Peyer's patch (tissue), 4 donors: Measurements from ENCODE around the gene RHOG. TPM values are rescaled to one million over a fixed set of nuclear protein-coding genes. Genes with fewer than 3 reads are reported as not detected.

Experiments used
- DNase-seq, 3 donors: peaks; one replicate each; pipeline ENCODE4 v3.0.0-alpha.2; 2017 to 2019
- H3K27ac ChIP-seq, 4 donors: fragments of 200-600 bp; sonication (generic); one replicate each; pipeline ENCODE4 v1.5.1; 2016 to 2019
- H3K27me3 ChIP-seq, 2 donors: fragments of 200-600 bp; sonication (generic); one replicate each; pipeline ENCODE4 v1.5.1; 2019
- H3K36me3 ChIP-seq, 3 donors: fragments of 200-600 bp; sonication (generic); one replicate each; pipeline ENCODE4 v1.5.1; 2016 to 2019
- H3K4me1 ChIP-seq, 4 donors: fragments of 200-600 bp; sonication (generic); one replicate each; pipeline ENCODE4 v1.5.1; 2016 to 2019
- H3K4me3 ChIP-seq, 4 donors: fragments of 200-600 bp; sonication (generic); 1 replicate in 3 of 4; 2 replicates in 1 of 4; pipeline ENCODE4 v1.5.1; 2016 to 2019; ENCODE audit warnings: mild to moderate bottlenecking in 1 of 4
- H3K9me3 ChIP-seq, 4 donors: fragments of 200-600 bp; sonication (generic); one replicate each; pipeline ENCODE4 v1.5.1; 2016 to 2019; ENCODE audit warnings: mild to moderate bottlenecking in 1 of 4
- POLR2A ChIP-seq, 2 donors: fragments of 450-650 bp; IDR thresholded peaks; one replicate each; pipeline ENCODE4 v1.5.1; 2017; ENCODE audit warnings: antibody characterized with exemption in 2 of 2, mild to moderate bottlenecking in 2 of 2, moderate library complexity in 2 of 2
- total RNA-seq, 4 donors: library from RNA; depleted of rRNA; stranded (reverse); fragments of >200 nt; gene quantifications; one replicate each; pipeline ENCODE4 v1.1.0, GENCODE V29; 2016
- TF ChIP-seq, protein P1 (sequence below), 6 experiments: fragments of 450-650 bp in 4 of 6; fragments of 200-600 bp in 2 of 6; sonication (generic) in 1 of 6; IDR thresholded peaks; one replicate each; pipeline ENCODE4 v1.5.1; 2017 to 2019; ENCODE audit warnings: antibody characterized with exemption in 6 of 6, mild to moderate bottlenecking in 3 of 6, moderate library complexity in 1 of 6

RHOG gene
- total RNA-seq, 4 donors from 2014 or later = 33.8 to 83.0 (median 67.0) TPM

DNA sequence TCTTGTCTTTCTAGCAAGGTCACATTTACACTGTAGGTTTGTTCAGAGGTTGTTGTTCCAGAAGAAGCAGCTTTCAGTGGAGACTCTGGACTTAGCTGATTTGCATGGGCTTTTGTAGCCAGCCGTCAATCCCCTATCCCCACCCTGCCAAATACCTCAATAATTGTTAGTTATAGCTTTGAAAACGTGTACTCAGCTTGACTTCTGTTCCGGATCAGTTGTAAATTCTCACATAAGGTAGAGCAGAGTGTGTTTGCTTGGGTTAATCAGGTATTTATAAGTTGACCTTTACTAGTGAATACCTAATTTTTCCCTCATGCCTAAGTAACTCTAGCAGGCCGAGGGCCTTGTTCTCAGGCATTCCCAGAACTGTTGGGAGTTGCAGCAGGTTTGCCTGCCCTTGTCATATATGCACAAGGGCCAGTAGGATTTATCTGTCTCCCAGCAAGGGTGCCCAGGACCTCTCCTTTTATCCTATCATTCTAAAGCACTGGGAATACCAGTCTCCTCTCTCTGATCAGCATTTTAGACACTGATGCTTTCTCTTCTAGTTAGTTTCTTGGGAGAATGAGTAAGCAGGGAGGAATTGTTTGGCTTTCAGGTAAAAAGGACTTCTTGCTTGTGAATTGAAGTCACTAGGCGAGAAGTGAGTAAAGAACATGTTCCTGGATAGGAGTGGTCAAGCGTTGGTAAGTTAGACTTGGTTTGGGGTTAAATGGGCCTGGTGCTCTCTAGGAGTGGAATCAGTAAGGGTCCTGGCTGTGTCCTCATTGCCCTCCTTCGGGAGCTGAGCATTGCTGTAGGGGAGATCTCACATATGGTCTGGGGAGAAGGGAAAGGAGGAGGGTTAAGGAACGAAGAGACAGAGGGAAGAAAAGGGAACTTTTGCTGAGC lies 36.9 kb upstream of the RHOG start:
- TF ChIP-seq POLR2A (IDR thresholded peaks at IDR 0.05) = no peak
- TF ChIP-seq, protein P1, sequence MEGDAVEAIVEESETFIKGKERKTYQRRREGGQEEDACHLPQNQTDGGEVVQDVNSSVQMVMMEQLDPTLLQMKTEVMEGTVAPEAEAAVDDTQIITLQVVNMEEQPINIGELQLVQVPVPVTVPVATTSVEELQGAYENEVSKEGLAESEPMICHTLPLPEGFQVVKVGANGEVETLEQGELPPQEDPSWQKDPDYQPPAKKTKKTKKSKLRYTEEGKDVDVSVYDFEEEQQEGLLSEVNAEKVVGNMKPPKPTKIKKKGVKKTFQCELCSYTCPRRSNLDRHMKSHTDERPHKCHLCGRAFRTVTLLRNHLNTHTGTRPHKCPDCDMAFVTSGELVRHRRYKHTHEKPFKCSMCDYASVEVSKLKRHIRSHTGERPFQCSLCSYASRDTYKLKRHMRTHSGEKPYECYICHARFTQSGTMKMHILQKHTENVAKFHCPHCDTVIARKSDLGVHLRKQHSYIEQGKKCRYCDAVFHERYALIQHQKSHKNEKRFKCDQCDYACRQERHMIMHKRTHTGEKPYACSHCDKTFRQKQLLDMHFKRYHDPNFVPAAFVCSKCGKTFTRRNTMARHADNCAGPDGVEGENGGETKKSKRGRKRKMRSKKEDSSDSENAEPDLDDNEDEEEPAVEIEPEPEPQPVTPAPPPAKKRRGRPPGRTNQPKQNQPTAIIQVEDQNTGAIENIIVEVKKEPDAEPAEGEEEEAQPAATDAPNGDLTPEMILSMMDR (IDR thresholded peaks at IDR 0.05) = no peak
- no peaks in the 10 kb centered on the region for H3K27me3 ChIP-seq
- H3K4me1 ChIP-seq = peaks cover 0 to 34% (median 20%) of the 10 kb centered on the region in 4 donors
- no peaks in the 10 kb centered on the region for H3K36me3 ChIP-seq
- H3K4me3 ChIP-seq = no peak overlapping the region
- no peak for DNase-seq
- no peaks in the 10 kb centered on the region for H3K9me3 ChIP-seq
- no peak overlapping the region for H3K27ac ChIP-seq

DNA sequence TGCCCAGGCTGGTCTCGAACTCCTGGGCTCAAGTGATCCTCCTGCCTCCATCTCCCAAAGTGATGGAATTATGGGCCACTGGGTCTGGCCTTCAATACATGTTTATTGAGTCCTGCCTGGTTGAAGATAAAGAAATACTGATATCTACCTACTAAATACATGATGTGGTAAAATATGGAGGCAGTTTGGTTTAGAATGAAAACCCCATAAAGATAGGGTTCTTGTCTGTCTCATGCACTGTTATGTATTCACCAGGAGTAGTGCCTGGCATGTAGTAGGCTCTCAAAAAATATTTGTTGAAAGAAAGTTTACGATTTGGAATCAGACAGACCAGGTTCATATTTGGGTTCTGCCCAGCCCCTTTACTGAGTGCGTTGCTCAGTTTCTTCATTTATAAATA lies 35.9 kb upstream of the RHOG start:
- Histone ChIP-seq H3K4me3 (no peak overlapping the region), H3K36me3 (no peaks in the 10 kb centered on the region), H3K27me3 (no peaks in the 10 kb centered on the region), H3K9me3 (no peaks in the 10 kb centered on the region), H3K27ac (peak overlapping the region in 1 of 4 donors; percentile 25), H3K4me1 (peaks cover 0 to 34% (median 20%) of the 10 kb centered on the region in 4 donors)
- no peak for DNase-seq
- no peak for TF ChIP-seq POLR2A (IDR thresholded peaks at IDR 0.05)

DNA sequence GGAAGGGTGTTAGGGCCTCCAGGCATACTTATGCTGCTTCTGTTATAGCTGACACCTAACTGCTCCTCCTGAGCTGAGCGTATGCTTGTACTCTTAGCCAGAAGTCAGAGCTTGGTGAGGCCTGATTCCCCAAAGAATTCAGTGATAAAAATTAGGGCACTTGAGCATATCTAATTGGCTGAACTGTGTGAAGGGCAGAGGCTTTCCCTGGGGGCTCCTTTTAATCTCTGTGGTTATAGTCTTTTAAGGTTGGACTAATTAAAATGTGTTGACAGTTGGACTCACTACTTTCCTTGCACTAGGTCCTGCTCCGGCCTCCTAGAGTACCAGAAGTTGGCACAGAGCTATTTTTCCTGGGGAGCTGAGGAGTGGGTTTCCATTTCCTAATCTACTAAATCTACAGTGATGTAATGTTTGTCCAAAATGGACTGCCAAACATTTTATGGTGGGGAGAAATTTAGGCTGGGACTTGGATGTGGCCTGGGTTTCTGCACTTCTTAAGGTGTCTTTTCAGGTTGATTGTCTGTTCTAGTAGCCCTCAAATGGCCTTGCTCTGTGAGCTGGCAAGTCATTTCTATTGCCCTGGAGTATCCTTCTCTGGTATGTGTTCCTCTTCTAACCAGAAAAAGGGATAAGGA lies 33.1 kb upstream of the RHOG start:
- H3K27me3 ChIP-seq = no peaks in the 10 kb centered on the region
- no peak overlapping the region for H3K27ac ChIP-seq
- peaks cover 0 to 11% (median 6%) of the 10 kb centered on the region in 4 donors for H3K4me1 ChIP-seq
- no peak for DNase-seq
- no peaks in the 10 kb centered on the region for H3K9me3 ChIP-seq
- no peaks in the 10 kb centered on the region for H3K36me3 ChIP-seq
- H3K4me3 ChIP-seq = no peak overlapping the region
- TF ChIP-seq POLR2A (IDR thresholded peaks at IDR 0.05) = no peak
- TF ChIP-seq, protein P1 (IDR thresholded peaks at IDR 0.05) = no peak

DNA sequence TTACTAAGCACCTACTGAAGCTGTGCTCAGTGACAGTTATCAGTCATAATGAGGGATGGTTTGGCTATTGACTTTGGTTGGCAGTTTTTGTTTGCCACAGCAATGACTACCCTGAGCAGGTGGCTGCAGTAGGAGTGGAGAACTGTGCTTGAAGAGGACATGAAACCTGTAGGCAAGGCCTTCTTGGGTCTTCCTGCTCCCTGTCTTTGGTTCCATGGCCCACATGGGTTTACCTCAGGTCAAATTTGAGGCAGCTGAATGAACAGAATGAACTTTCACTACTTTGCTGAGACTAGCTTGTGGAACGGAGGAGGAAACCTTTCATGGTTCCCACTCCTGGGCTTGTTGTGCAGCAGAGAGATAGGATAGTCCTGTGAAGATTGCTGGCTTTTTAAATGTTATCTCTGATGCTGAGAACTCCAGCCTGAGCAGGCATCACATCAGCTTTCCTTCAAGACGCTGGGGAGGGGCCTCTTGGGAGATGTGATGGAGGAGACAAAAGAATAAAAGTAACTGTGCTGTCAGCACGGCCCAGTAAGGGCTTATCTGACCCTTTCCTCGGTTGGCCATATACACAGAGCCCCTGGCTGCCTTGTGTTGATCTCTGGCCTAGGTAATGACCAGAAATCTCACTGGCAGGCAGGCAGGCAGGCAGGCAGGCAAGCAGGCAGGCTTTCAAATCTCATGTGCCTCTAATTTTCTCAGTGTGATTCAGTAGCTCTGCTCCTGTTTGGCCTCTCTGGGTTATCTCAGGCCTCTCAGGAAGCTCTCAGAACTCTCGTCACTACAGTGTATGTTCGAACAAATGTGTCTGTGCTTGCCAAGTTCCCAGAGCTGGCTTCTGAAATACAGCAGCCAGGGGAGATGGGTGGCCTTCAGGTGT lies 26.7 kb upstream of the RHOG start:
- peak in 1 of 3 donors; percentile 60 for DNase-seq
- H3K27ac ChIP-seq = peak overlapping the region in 3 of 4 donors; percentile 57 to 63 (median 61)
- TF ChIP-seq POLR2A (IDR thresholded peaks at IDR 0.05) = no peak
- TF ChIP-seq, protein P1 (IDR thresholded peaks at IDR 0.05) = no peak
- H3K4me3 ChIP-seq = no peak overlapping the region
- H3K4me1 ChIP-seq = peaks cover 0 to 42% (median 26%) of the 10 kb centered on the region in 4 donors
- no peaks in the 10 kb centered on the region for H3K36me3 ChIP-seq
- no peaks in the 10 kb centered on the region for H3K27me3 ChIP-seq
- no peaks in the 10 kb centered on the region for H3K9me3 ChIP-seq

DNA sequence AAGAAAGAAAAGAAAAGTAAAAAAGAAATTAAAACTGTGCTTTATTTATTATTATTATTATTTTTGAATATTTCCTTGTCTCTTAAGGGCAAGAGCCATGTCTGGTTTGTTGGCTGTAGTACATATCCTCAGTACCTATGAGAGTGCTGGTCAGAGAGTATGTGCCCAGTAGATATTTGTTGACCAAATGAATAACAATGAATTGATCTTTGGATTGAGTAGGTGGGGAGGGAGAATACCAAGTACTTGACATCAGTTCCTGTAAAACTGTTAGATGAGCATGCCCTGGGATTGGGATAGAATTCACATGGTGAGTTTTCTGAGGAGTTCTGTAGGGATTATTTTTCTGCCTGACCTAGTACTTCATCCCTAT lies 26.1 kb upstream of the RHOG start:
- Histone ChIP-seq H3K27ac (peak overlapping the region in 3 of 4 donors; percentile 57 to 63 (median 61)), H3K4me1 (peaks cover 0 to 42% (median 26%) of the 10 kb centered on the region in 4 donors)

More for the DNA sequence above, 26.1 kb upstream of the RHOG start:
- no peak overlapping the region for H3K4me3 ChIP-seq
- H3K9me3 ChIP-seq = no peaks in the 10 kb centered on the region
- H3K36me3 ChIP-seq = no peaks in the 10 kb centered on the region
- no peak for TF ChIP-seq POLR2A (IDR thresholded peaks at IDR 0.05)
- TF ChIP-seq, protein P1 (IDR thresholded peaks at IDR 0.05) = no peak
- H3K27me3 ChIP-seq = no peaks in the 10 kb centered on the region
- no peak for DNase-seq
